SKM-1 treated with dmso at 0.1 percent for 144 hours (cell line): ENCODE results near the gene CGB8.
A peak's percentile ranks its signal among the peaks of the same experiment; 100 is the strongest.

Source experiments
- DNase-seq: peaks from one replicate; lab custom pipeline; 2025; ENCODE audit not compliant: unreplicated experiment; lab: John Stamatoyannopoulos, UW

CGB8 gene

GRCh38 chr19:49010453-49010852, 38.5 kb downstream of the CGB8 start:
- no peak for DNase-seq

DNA sequence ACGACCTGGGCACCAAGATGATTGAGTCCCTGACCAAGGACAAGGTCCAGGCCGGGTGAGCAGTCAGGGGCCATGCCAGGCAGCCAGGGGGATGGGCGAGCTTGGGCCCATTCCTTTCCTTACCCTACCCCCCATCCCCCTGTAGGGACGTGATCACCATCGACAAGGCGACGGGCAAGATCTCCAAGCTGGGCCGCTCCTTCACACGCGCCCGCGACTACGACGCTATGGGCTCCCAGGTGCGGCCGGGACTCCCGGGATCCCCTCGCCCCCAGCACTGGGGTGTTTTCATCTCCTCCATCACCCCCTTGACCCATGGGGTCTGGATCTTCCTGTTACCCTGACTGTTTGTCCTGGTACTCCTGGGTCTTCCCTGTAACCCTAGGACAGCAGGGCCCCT, 39.1 kb downstream of the CGB8 start:
- no peak for DNase-seq

GRCh38 chr19:49006905-49007304, 42.0 kb downstream of the CGB8 start:
- no peak for DNase-seq

- DNase-seq = no peak
Observed at GRCh38 chr19:49004964-49005614, 43.8 kb downstream of the CGB8 start.

DNA sequence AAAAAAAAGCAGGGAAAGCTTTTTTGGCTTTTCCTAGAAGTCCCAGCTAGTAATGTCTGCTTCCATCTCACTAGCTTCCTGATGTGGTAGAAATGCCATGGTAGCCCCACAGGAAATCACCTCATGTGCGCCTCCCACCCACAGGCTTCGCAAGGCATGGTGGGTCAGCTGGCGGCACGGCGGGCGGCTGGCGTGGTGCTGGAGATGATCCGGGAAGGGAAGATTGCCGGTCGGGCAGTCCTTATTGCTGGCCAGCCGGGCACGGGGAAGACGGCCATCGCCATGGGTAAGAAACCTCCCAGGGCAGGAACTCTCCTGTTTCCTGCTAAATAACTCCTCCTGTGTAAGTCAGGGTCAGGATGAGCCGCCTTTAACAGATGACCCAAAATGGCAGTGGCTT, 44.8 kb downstream of the CGB8 start:
- no peak for DNase-seq

DNA sequence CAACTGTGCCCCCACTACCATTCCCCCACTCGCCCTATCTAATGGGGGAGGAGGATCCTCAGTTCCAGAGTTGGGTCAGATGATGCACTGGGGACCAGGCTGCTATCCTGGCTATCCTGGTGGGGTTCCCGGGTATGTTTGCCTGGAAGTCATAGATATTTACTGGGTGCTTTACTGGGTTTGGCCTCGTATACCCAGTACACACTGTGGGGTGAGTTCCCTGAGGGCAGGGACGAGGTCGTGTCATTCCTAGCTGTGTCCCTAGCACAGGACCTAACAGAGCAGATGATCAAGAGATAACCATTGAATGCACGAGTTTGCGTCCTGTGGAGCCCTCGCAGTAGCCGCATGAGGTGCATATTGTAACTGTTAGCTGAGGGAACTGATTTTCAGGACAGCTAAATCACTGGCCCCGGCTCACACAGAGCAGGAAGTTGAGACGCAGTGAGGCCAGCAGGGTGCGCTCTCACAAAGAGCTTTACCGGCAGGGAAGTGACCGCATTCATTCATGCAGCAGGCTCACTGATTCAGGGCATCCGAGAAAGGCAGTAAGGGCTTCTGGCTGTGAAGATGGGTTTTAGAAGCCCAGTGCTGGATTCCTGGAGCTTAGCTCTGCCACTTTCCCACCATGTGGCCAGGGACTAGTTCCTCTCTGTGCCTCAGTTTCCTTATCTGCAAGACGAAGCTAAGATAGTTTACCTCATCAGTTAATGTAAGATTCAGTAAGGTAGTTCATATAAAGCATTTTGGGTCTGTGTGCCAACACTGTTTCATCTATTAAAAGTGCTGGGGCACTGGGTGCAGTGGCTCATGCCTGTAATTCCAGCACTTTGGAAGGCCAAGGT, 49.2 kb downstream of the CGB8 start:
- DNase-seq = no peak

- DNase-seq = peak; percentile 38
Observed at GRCh38 chr19:48997972-48998371, 50.9 kb downstream of the CGB8 start.
